GM12878 (cell line): ENCODE results near the gene MED25. TPM values are rescaled to one million over a fixed set of nuclear protein-coding genes. Genes with fewer than 3 reads are reported as not detected.
A peak's percentile ranks its signal among the peaks of the same experiment; 100 is the strongest.

Experiments used
- ATAC-seq: fragments of 200-7000 bp; cut with Tn5 transposase; 3 replicates; pipeline ENCODE4 v1.9.1; 2020; ENCODE audit warnings: mild to moderate bottlenecking, moderate library complexity
- BruUV-seq: library from RNA; stranded (reverse); fragments of 400-500 nt; replicated peaks from 2 replicates; lab custom pipeline; 2021; lab: Mats Ljungman, UMichigan
- CTCF ChIA-PET: fragments of 300-600 bp; sonication (Branson Sonifier 250); formaldehyde crosslinking; extraction: SDS; loops from one replicate; lab custom pipeline; 2021; ENCODE audit warnings: inconsistent platforms; lab: Yijun Ruan, JAX
- POLR2A ChIA-PET: fragments of 350-600 bp; formaldehyde crosslinking; extraction: SDS; loops from one replicate; lab custom pipeline; 2021; ENCODE audit warnings: inconsistent platforms; lab: Charles Lee
- RAD21 ChIA-PET: fragments of 300-600 bp; sonication (Branson Sonifier 250); formaldehyde crosslinking; loops from one replicate; lab custom pipeline; 2023; ENCODE audit warnings: antibody characterized with exemption; ENCODE audit not compliant: unreplicated experiment; lab: Charles Lee
- SMC1A ChIA-PET: fragments of 300-600 bp; sonication (Branson Sonifier 250); formaldehyde crosslinking; loops from one replicate; lab custom pipeline; 2023; ENCODE audit not compliant: unreplicated experiment, uncharacterized antibody; lab: Charles Lee
- DNase-seq: peaks from one replicate; pipeline ENCODE4 v3.0.0-alpha.2; 2011; ENCODE audit warnings: low read depth, low spot score
- FAIRE-seq: peaks from 3 replicates; lab custom pipeline; 2011; peaks lifted over from hg19 to GRCh38; lab: Jason Lieb, UNC
- H2AFZ ChIP-seq: 2 replicates; pipeline ENCODE4 v1.6.0; 2011; ENCODE audit warnings: low read depth, low read length, control low read depth; ENCODE audit not compliant: control insufficient read depth
- H3K27ac ChIP-seq: 2 replicates; pipeline ENCODE4 v1.5.1; 2011; ENCODE audit warnings: control low read depth; ENCODE audit not compliant: control insufficient read depth, insufficient read depth
- H3K27me3 ChIP-seq, 2 experiments: replicated peaks in 1 of 2; 2 replicates each; pipeline versions ENCODE4 v1.6.0 to v1.6.1; 2011; ENCODE audit warnings: low read length in 1 of 2; ENCODE audit not compliant: control insufficient read depth in 2 of 2, insufficient read depth in 2 of 2
- H3K36me3 ChIP-seq, 2 experiments: 2 replicates each; pipeline ENCODE4 v1.5.1; 2011; ENCODE audit warnings: low read length in 1 of 2; ENCODE audit not compliant: control insufficient read depth in 2 of 2, insufficient read depth in 2 of 2
- H3K4me1 ChIP-seq: 2 replicates; pipeline ENCODE4 v1.6.1; 2011; ENCODE audit warnings: mild to moderate bottlenecking, low read length, moderate library complexity, mixed read lengths; ENCODE audit not compliant: control insufficient read depth, insufficient read depth
- H3K4me2 ChIP-seq: 2 replicates; pipeline ENCODE4 v1.6.0; 2011; ENCODE audit warnings: control low read depth; ENCODE audit not compliant: control insufficient read depth, insufficient read depth
- H3K4me3 ChIP-seq: fragments of 200-600 bp; sonication (generic); 2 replicates; pipeline ENCODE4 v1.5.1; 2016
- H3K79me2 ChIP-seq: 2 replicates; pipeline ENCODE4 v1.6.0; 2011; ENCODE audit warnings: low read length; ENCODE audit not compliant: control insufficient read depth, insufficient read depth
- H3K9ac ChIP-seq: 2 replicates; pipeline ENCODE4 v1.8.0; 2011; ENCODE audit warnings: low read length, control low read depth, mixed read lengths; ENCODE audit not compliant: control insufficient read depth, insufficient read depth
- H3K9me3 ChIP-seq: replicated peaks from 3 replicates; pipeline ENCODE4 v1.5.1; 2011; ENCODE audit warnings: mild to moderate bottlenecking, low read length; ENCODE audit not compliant: control insufficient read depth, insufficient read depth
- H4K20me1 ChIP-seq: 2 replicates; pipeline ENCODE4 v1.6.0; 2011; ENCODE audit not compliant: control insufficient read depth, insufficient read depth
- BMI1 ChIP-seq: fragments of 450-650 bp; IDR thresholded peaks from 2 replicates; pipeline ENCODE4 v1.6.1; 2016; ENCODE audit warnings: mild to moderate bottlenecking, moderate library complexity, borderline replicate concordance
- EGR1 ChIP-seq, 2 experiments: IDR thresholded peaks; 1 replicate in 1 of 2; 2 replicates in 1 of 2; pipeline ENCODE4 v1.6.1; 2011 to 2012; ENCODE audit warnings: low read depth in 2 of 2, low read length in 2 of 2, borderline replicate concordance in 1 of 2, mild to moderate bottlenecking in 1 of 2, moderate library complexity in 1 of 2
- ESRRA ChIP-seq: IDR thresholded peaks from 2 replicates; pipeline ENCODE4 v1.6.1; 2012; ENCODE audit warnings: mild to moderate bottlenecking, low read length, improper control_type of control experiment
- HDAC2 ChIP-seq: fragments of 200-600 bp; sonication (generic); IDR thresholded peaks from 2 replicates; pipeline ENCODE4 v1.6.1; 2017
- POLR2A ChIP-seq: IDR thresholded peaks from 2 replicates; pipeline ENCODE4 v1.6.1; 2011; ENCODE audit warnings: low read depth, mild to moderate bottlenecking, low read length
- RAD51 ChIP-seq: fragments of 450-650 bp; IDR thresholded peaks from 2 replicates; pipeline ENCODE4 v1.6.1; 2016; ENCODE audit warnings: moderate library complexity, mild to moderate bottlenecking, inconsistent platforms
- SIN3A ChIP-seq: IDR thresholded peaks from 2 replicates; pipeline ENCODE4 v1.6.1; 2012; ENCODE audit warnings: low read depth, low read length, improper control_type of control experiment
- SIX5 ChIP-seq: IDR thresholded peaks from 2 replicates; pipeline ENCODE4 v1.6.1; 2011; ENCODE audit warnings: mild to moderate bottlenecking, low read depth, low read length, moderate library complexity; ENCODE audit not compliant: severe bottlenecking
- WGBS: methylation state at CpG from one replicate; pipeline ENCODE4 v1.1.6; 2016; ENCODE audit warnings: low lambda C conversion rate; ENCODE audit not compliant: insufficient replicate concordance, insufficient coverage; ENCODE audit errors: missing lambda C conversion rate; 5-methylcytosine and 5-hydroxymethylcytosine counted together
- in situ Hi-C: fragments of 300-500 bp; cut with MboI; formaldehyde crosslinking; loops from 9 replicates; pipeline ENCODE4 v1.14.3; 2018; ENCODE audit warnings: mixed read lengths
- intact Hi-C: fragments of 100-400 bp; cut with micrococcal nuclease; formaldehyde crosslinking; loops from one replicate; pipeline ENCODE4 v1.14.2; 2022; ENCODE audit not compliant: unreplicated experiment
- polyA plus RNA-seq, 11 experiments: library from polyadenylated mRNA; depleted of rRNA in 4 of 11; unstranded in 6 of 11; stranded (reverse) in 5 of 11; fragments of >200 nt; fragmentation: Nextera tagmentation in 4 of 11; fragmentation: Illumina TruSeq in 1 of 11; extraction: Ambion mirVana in 4 of 11; extraction: Trizol in 1 of 11; gene quantifications; 1 replicate in 1 of 11; 2 replicates in 10 of 11; pipeline versions ENCODE4 v1.2.1 to v1.2.3, GENCODE V29; 2011 to 2016; ENCODE audit warnings: inconsistent platforms in 2 of 11, missing spikeins in 2 of 11, low read depth in 1 of 11
- total RNA-seq, 4 experiments: library from RNA; depleted of rRNA in 3 of 4; stranded (reverse); fragments of >200 nt in 3 of 4; fragmentation: Illumina TruSeq in 1 of 4; extraction: Trizol in 1 of 4; gene quantifications; 2 replicates each; pipeline versions ENCODE4 v1.2.1 to v1.2.3, GENCODE V29; 2013 to 2021
- TF ChIP-seq, protein P1 (sequence below): fragments of 450-650 bp; conservative IDR thresholded peaks from 2 replicates; pipeline ENCODE4 v1.6.1; 2017; ENCODE audit warnings: mild to moderate bottlenecking, moderate library complexity
- TF ChIP-seq, protein P2 (sequence below): fragments of 450-650 bp; IDR thresholded peaks from 2 replicates; pipeline ENCODE4 v1.6.1; 2017; ENCODE audit warnings: borderline replicate concordance
- TF ChIP-seq, protein P3 (sequence below): fragments of 150-350 bp; IDR thresholded peaks from 2 replicates; pipeline ENCODE4 v1.6.1; 2014; ENCODE audit warnings: mild to moderate bottlenecking, low read depth, low read length
- TF ChIP-seq, protein P4 (sequence below): fragments of 450-650 bp; IDR thresholded peaks from 2 replicates; pipeline ENCODE4 v1.6.1; 2014; ENCODE audit warnings: mild to moderate bottlenecking
- TF ChIP-seq, protein P5 (sequence below): fragments of 450-650 bp; IDR thresholded peaks from 2 replicates; pipeline ENCODE4 v1.6.1; 2016; ENCODE audit warnings: mild to moderate bottlenecking

MED25 gene
- total and polyA plus RNA-seq, 10 of the 15 experiments (the other 5 are each of a cell fraction or from before 2014, with no cell fraction given), result 3.5 to 53.9 (median 17.1) TPM

DNA sequence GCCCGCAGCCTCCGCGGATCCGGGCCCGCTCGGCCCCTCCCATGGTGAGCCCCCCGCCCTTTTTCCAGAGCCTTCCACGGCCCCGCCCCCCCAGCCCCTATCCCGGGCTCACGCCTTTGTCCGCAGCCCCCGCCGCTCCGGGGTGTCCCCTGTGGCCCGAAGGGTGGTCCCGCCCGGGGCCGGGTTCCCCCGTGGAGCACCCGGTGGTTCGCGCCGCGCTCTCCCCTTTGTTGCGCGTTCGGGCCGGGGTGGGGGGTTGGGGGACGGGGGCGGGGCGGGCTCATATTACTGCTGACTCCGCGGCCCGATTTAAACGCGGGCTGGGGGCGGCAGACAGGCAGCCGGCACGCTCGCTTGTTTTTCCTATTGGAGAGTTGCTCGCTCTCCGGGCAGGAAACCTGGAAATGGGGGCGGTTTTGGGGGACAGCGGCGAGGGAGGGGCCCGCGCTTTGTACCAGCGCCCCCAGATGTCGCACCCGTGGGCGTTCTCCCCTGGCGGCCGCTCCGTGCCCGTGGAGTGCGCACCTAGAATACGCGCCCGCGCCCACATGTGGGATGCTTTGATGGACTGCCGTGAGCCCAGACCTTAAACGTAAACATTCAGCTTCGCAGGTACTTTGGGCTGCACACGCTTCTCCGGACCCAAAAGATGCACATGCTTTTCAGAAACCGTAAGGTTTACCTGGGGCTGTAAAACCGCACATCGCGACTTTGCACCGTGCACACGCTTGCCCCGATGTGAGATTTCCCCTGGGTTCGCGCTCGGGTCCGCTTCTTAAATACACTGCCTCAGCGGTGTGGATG is 33.6 kb downstream of the MED25 start:
- H3K4me3 ChIP-seq, result peak overlapping the region; percentile 71
- H3K4me1 ChIP-seq, result peaks cover 26% of the 10 kb centered on the region
- H3K27me3 ChIP-seq, result no peaks in the 10 kb centered on the region
- H3K4me2 ChIP-seq, result peak overlapping the region; percentile 94
- H3K9ac ChIP-seq, result no peak overlapping the region; the same call in 1 of the 2 replicates
- H3K27ac ChIP-seq, result peak overlapping the region; percentile 64; the same call in 1 of the 2 replicates
- ATAC-seq, result no peak
- RAD21 ChIA-PET, result interaction anchor here (0.6 kb wide), 1 partner anchor 38 kb away, joined by 3 read pairs; no protein-coding TSS in a partner anchor
- H4K20me1 ChIP-seq, result no peaks in the 10 kb centered on the region
- no peak for FAIRE-seq
- POLR2A ChIA-PET, result interaction anchor here (0.6 to 2.4 kb wide), 3 partner anchors 17 to 75 kb away, joined by 3 to 25 read pairs (median 11); partner anchors contain the start of gene MED25
- no peak overlapping the region; the same call in 1 of the 2 replicates for H2AFZ ChIP-seq
- H3K36me3 ChIP-seq, result peaks cover 0 to 1% of the 10 kb centered on the region in 2 experiments; a peak in 1 of 4 replicates
- no peak for DNase-seq
- intact Hi-C loops, result loop anchor here (2.0 kb wide), 2 partner anchors 25 to 39 kb away; partner anchors contain the start of genes AKT1S1, FUZ and TBC1D17
- SMC1A ChIA-PET, result interaction anchor here (1.2 to 1.6 kb wide), 3 partner anchors 14 to 85 kb away, joined by 4 to 5 read pairs (median 5); no protein-coding TSS in a partner anchor
- CTCF ChIA-PET, result interaction anchor here (2.1 kb wide), 1 partner anchor 18 kb away, joined by 6 read pairs; no protein-coding TSS in a partner anchor
- peaks cover 6% of the 10 kb centered on the region for H3K79me2 ChIP-seq
- WGBS, result 16% methylated on average over 56 of the region's 78 CpGs
- in situ Hi-C loops, result no loop called here
- H3K9me3 ChIP-seq, result peaks cover 5% of the 10 kb centered on the region; the same call in 2 of the 3 replicates
- BruUV-seq, result no TSS peak
- TF ChIP-seq, protein P1, sequence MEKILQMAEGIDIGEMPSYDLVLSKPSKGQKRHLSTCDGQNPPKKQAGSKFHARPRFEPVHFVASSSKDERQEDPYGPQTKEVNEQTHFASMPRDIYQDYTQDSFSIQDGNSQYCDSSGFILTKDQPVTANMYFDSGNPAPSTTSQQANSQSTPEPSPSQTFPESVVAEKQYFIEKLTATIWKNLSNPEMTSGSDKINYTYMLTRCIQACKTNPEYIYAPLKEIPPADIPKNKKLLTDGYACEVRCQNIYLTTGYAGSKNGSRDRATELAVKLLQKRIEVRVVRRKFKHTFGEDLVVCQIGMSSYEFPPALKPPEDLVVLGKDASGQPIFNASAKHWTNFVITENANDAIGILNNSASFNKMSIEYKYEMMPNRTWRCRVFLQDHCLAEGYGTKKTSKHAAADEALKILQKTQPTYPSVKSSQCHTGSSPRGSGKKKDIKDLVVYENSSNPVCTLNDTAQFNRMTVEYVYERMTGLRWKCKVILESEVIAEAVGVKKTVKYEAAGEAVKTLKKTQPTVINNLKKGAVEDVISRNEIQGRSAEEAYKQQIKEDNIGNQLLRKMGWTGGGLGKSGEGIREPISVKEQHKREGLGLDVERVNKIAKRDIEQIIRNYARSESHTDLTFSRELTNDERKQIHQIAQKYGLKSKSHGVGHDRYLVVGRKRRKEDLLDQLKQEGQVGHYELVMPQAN, result 0 out of 2 replicates have a peak, but pooled peaks have one; percentile 14
- TF ChIP-seq, protein P2, sequence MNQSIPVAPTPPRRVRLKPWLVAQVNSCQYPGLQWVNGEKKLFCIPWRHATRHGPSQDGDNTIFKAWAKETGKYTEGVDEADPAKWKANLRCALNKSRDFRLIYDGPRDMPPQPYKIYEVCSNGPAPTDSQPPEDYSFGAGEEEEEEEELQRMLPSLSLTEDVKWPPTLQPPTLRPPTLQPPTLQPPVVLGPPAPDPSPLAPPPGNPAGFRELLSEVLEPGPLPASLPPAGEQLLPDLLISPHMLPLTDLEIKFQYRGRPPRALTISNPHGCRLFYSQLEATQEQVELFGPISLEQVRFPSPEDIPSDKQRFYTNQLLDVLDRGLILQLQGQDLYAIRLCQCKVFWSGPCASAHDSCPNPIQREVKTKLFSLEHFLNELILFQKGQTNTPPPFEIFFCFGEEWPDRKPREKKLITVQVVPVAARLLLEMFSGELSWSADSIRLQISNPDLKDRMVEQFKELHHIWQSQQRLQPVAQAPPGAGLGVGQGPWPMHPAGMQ, result no peak
- TF ChIP-seq, protein P3, sequence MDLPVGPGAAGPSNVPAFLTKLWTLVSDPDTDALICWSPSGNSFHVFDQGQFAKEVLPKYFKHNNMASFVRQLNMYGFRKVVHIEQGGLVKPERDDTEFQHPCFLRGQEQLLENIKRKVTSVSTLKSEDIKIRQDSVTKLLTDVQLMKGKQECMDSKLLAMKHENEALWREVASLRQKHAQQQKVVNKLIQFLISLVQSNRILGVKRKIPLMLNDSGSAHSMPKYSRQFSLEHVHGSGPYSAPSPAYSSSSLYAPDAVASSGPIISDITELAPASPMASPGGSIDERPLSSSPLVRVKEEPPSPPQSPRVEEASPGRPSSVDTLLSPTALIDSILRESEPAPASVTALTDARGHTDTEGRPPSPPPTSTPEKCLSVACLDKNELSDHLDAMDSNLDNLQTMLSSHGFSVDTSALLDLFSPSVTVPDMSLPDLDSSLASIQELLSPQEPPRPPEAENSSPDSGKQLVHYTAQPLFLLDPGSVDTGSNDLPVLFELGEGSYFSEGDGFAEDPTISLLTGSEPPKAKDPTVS, result peak; percentile 68; the same call in 1 of the 2 replicates
- TF ChIP-seq SIX5 (no peak), ESRRA (no peak), POLR2A (peak; percentile 62), RAD51 (no peak), HDAC2 (no peak), EGR1 (IDR thresholded peaks at IDR 0.05; ENCODE audit: borderline replicate concordance in 1 of 2, low read depth in 2 of 2, low read length in 2 of 2) (peak in 1 of 2 experiments; percentile 5; a peak in 1 of 3 replicates), SIN3A (peak; percentile 31; the same call in 1 of the 2 replicates), BMI1 (no peak)
- TF ChIP-seq, protein P4, sequence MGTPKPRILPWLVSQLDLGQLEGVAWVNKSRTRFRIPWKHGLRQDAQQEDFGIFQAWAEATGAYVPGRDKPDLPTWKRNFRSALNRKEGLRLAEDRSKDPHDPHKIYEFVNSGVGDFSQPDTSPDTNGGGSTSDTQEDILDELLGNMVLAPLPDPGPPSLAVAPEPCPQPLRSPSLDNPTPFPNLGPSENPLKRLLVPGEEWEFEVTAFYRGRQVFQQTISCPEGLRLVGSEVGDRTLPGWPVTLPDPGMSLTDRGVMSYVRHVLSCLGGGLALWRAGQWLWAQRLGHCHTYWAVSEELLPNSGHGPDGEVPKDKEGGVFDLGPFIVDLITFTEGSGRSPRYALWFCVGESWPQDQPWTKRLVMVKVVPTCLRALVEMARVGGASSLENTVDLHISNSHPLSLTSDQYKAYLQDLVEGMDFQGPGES, result no peak
- TF ChIP-seq, protein P5, sequence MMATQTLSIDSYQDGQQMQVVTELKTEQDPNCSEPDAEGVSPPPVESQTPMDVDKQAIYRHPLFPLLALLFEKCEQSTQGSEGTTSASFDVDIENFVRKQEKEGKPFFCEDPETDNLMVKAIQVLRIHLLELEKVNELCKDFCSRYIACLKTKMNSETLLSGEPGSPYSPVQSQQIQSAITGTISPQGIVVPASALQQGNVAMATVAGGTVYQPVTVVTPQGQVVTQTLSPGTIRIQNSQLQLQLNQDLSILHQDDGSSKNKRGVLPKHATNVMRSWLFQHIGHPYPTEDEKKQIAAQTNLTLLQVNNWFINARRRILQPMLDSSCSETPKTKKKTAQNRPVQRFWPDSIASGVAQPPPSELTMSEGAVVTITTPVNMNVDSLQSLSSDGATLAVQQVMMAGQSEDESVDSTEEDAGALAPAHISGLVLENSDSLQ, result peak; percentile 46; the same call in 1 of the 2 replicates
